Uterus (tissue), 2 donors: Measurements from ENCODE around the gene ZDHHC9.

Source experiments
- CTCF ChIP-seq, 4 experiments: fragments of 200-600 bp in 2 of 4; fragments of 450-650 bp in 2 of 4; sonication (generic) in 2 of 4; IDR thresholded peaks; one replicate each; pipeline ENCODE4 v1.5.1; 2016 to 2019; ENCODE audit warnings: antibody characterized with exemption in 4 of 4, mild to moderate bottlenecking in 2 of 4, moderate library complexity in 1 of 4
- POLR2A ChIP-seq, 2 donors: fragments of 450-650 bp; IDR thresholded peaks; one replicate each; pipeline ENCODE4 v1.6.1; 2016; ENCODE audit warnings: antibody characterized with exemption in 2 of 2, mild to moderate bottlenecking in 1 of 2, moderate library complexity in 1 of 2

DNA sequence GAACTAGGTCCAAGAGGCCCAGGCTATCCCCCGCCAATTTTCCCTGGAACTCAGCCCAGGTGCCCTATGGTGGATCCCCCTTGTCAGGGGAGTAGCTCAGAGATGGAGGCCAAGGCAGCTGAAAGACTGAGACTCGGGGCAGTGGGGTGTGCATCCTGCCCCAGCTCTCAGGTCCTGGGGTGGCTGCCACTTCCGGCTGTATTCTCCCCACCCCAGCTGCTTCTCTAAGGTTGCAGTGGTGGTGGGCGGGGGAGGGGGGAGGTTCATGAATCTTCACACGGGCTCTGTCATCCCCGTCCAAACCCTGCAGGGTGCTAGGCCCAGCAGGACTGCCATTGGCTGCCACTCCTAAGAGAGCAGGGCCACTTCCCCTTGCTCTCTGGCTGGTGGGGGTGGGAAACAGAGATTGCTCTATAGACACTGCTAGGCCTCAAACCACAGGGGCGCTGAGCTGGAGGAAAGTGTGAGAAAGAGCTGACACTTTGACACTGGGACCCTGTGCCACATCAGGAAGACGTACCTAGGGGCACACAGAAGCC, 62.5 kb downstream of the ZDHHC9 start:
- TF ChIP-seq CTCF (IDR thresholded peaks at IDR 0.05) (no peak), POLR2A (IDR thresholded peaks at IDR 0.05) (no peak)
